HepG2 (cell line): ENCODE measurements around the gene SLC4A8. TPM values are rescaled to one million over a fixed set of nuclear protein-coding genes. Genes with fewer than 3 reads are reported as not detected.

ENCODE experiments used
- ATAC-seq: fragments of 200-7000 bp; cut with Tn5 transposase; 3 replicates; pipeline ENCODE4 v1.9.1; 2020; ENCODE audit warnings: mild to moderate bottlenecking, moderate library complexity
- BruUV-seq: library from RNA; stranded (reverse); fragments of 400-500 nt; replicated peaks from 2 replicates; lab custom pipeline; 2021; lab: Mats Ljungman, UMichigan
- CTCF ChIA-PET: fragments of 300-600 bp; formaldehyde crosslinking; extraction: SDS; loops from one replicate; lab custom pipeline; 2021; ENCODE audit warnings: low total read pairs, inconsistent platforms, low intra/inter-chr PET ratio; lab: Yijun Ruan, JAX
- POLR2A ChIA-PET: fragments of 350-600 bp; sonication (Branson Sonifier 250); formaldehyde crosslinking; loops from one replicate; lab custom pipeline; 2020; ENCODE audit warnings: antibody characterized with exemption, inconsistent platforms; lab: Yijun Ruan, JAX
- DNase-seq: peaks from one replicate; pipeline ENCODE4 v3.0.0-alpha.2; 2015; ENCODE audit warnings: low spot score
- FAIRE-seq: peaks from 3 replicates; lab custom pipeline; 2011; peaks lifted over from hg19 to GRCh38; lab: Jason Lieb, UNC
- H2AFZ ChIP-seq: one replicate; pipeline ENCODE4 v1.6.1; 2011; ENCODE audit warnings: low read length, inconsistent platforms
- H3K27ac ChIP-seq: fragments of 300-600 bp; 3 replicates; pipeline ENCODE4 v1.8.0; 2011; ENCODE audit warnings: mixed run types, mild to moderate bottlenecking, mixed read lengths, low read length, inconsistent platforms; ENCODE audit not compliant: insufficient read depth; ENCODE audit errors: extremely low read length
- H3K27me3 ChIP-seq, 2 experiments: fragments of 200-600 bp in 1 of 2; 2 replicates in 1 of 2; 3 replicates in 1 of 2; pipeline versions ENCODE4 v1.6.0 to v1.8.0; 2011; ENCODE audit warnings: low read length in 2 of 2, mild to moderate bottlenecking in 2 of 2, moderate library complexity in 2 of 2, inconsistent platforms in 1 of 2; ENCODE audit not compliant: insufficient read depth in 2 of 2, control insufficient read depth in 1 of 2
- H3K36me3 ChIP-seq, 2 experiments: fragments of 200-600 bp in 1 of 2; replicated peaks in 1 of 2; 2 replicates in 1 of 2; 3 replicates in 1 of 2; pipeline versions ENCODE4 v1.5.1 to v1.8.0; 2011; ENCODE audit warnings: low read length in 2 of 2, inconsistent platforms in 1 of 2; ENCODE audit not compliant: insufficient read depth in 2 of 2, control insufficient read depth in 1 of 2
- H3K4me1 ChIP-seq: 2 replicates; pipeline ENCODE4 v1.5.1; 2012; ENCODE audit warnings: low read length, inconsistent platforms; ENCODE audit not compliant: insufficient read depth
- H3K4me2 ChIP-seq: 2 replicates; pipeline ENCODE4 v1.6.0; 2011; ENCODE audit warnings: low read depth, low read length, inconsistent platforms
- H3K4me3 ChIP-seq, 3 experiments: fragments of 200-600 bp in 1 of 3; sonication (generic), shearing (Covaris generic) in 1 of 3; replicated peaks in 1 of 3; 2 replicates each; pipeline ENCODE4 v1.5.1; 2011 to 2016; ENCODE audit warnings: low read length in 3 of 3, inconsistent platforms in 2 of 3, low read depth in 2 of 3, mild to moderate bottlenecking in 2 of 3, control low read depth in 1 of 3, mixed read lengths in 1 of 3; ENCODE audit not compliant: insufficient read depth in 1 of 3
- H3K79me2 ChIP-seq: one replicate; pipeline ENCODE4 v1.6.1; 2011; ENCODE audit warnings: low read length, inconsistent platforms; ENCODE audit not compliant: insufficient read depth
- H3K9ac ChIP-seq: 2 replicates; pipeline ENCODE4 v1.6.0; 2011; ENCODE audit warnings: mild to moderate bottlenecking, low read depth, low read length, inconsistent platforms; ENCODE audit not compliant: insufficient read depth
- H3K9me3 ChIP-seq: 2 replicates; pipeline ENCODE4 v1.5.1; 2012; ENCODE audit warnings: mild to moderate bottlenecking, low read length
- H4K20me1 ChIP-seq: 2 replicates; pipeline ENCODE4 v1.6.0; 2011; ENCODE audit warnings: inconsistent platforms, mild to moderate bottlenecking, low read length, moderate library complexity; ENCODE audit not compliant: insufficient read depth
- GZF1 ChIP-seq: sonication (generic); formaldehyde crosslinking; IDR thresholded peaks from 2 replicates; pipeline ENCODE4 v1.5.1; 2020; ENCODE audit warnings: mild to moderate bottlenecking, missing genetic modification reagents
- HOXA7 ChIP-seq: sonication (generic); formaldehyde crosslinking; IDR thresholded peaks from 2 replicates; pipeline ENCODE4 v1.8.1; 2022; ENCODE audit warnings: mild to moderate bottlenecking, missing genetic modification reagents, moderate library complexity
- ISX ChIP-seq: sonication (generic); formaldehyde crosslinking; conservative IDR thresholded peaks from 2 replicates; pipeline ENCODE4 v1.5.0; 2020; ENCODE audit warnings: missing genetic modification reagents
- KMT2B ChIP-seq: IDR thresholded peaks from 2 replicates; pipeline ENCODE4 v1.6.1; 2016; ENCODE audit warnings: missing genetic modification reagents, missing compliant biosample characterization
- PAWR ChIP-seq: sonication (generic); formaldehyde crosslinking; IDR thresholded peaks from 2 replicates; pipeline ENCODE4 v1.4.0; 2020; ENCODE audit warnings: missing genetic modification reagents, mild to moderate bottlenecking, borderline replicate concordance
- RFX3 ChIP-seq: IDR thresholded peaks from 2 replicates; pipeline ENCODE4 v1.6.1; 2016; ENCODE audit warnings: missing biosample characterization, missing genetic modification reagents
- TOE1 ChIP-seq: sonication (generic); formaldehyde crosslinking; IDR thresholded peaks from 2 replicates; pipeline ENCODE4 v1.4.0; 2020; ENCODE audit warnings: mild to moderate bottlenecking, missing genetic modification reagents
- ZNF562 ChIP-seq: sonication (generic); formaldehyde crosslinking; IDR thresholded peaks from 2 replicates; pipeline ENCODE4 v1.8.0; 2022; ENCODE audit warnings: missing genetic modification reagents, borderline replicate concordance
- ZNF816 ChIP-seq: sonication (generic); formaldehyde crosslinking; IDR thresholded peaks from 2 replicates; pipeline ENCODE4 v1.8.0; 2022; ENCODE audit warnings: missing genetic modification reagents, mild to moderate bottlenecking, borderline replicate concordance
- ZSCAN21 ChIP-seq: sonication (generic); formaldehyde crosslinking; IDR thresholded peaks from 2 replicates; pipeline ENCODE4 v1.8.0; 2022; ENCODE audit warnings: mild to moderate bottlenecking, missing genetic modification reagents, moderate library complexity, borderline replicate concordance
- WGBS: methylation state at CpG from one replicate; pipeline ENCODE4 v1.1.6; 2017; ENCODE audit warnings: low lambda C conversion rate; 5-methylcytosine and 5-hydroxymethylcytosine counted together
- in situ Hi-C: cut with HindIII; loops from 2 replicates; pipeline ENCODE4 v1.10.0; 2017; ENCODE audit warnings: low pct_unique_long_range_greater_than_20kb; ENCODE audit not compliant: extremely low pct_ligation_motif_present
- intact Hi-C: fragments of 100-400 bp; cut with micrococcal nuclease; formaldehyde crosslinking; loops from one replicate; pipeline ENCODE4 v1.10.0; 2022; ENCODE audit not compliant: unreplicated experiment
- polyA plus RNA-seq, 8 experiments: library from polyadenylated mRNA; depleted of rRNA in 3 of 8; stranded (reverse) in 7 of 8; unstranded in 1 of 8; fragments of >200 nt; fragmentation: Illumina TruSeq in 4 of 8; extraction: Trizol in 4 of 8; gene quantifications; 2 replicates each; pipeline versions ENCODE4 v1.2.1 to v1.2.3, GENCODE V29; 2011 to 2016; ENCODE audit warnings: low read depth in 4 of 8, missing spikeins in 1 of 8, mixed read lengths in 1 of 8; ENCODE audit not compliant: insufficient read depth in 1 of 8
- total RNA-seq, 5 experiments: library from RNA; depleted of rRNA; stranded (reverse); fragments of >200 nt; fragmentation: Illumina TruSeq; extraction: Trizol; gene quantifications; 2 replicates each; pipeline ENCODE4 v1.2.3, GENCODE V29; 2016; ENCODE audit warnings: low read depth in 1 of 5
- TF ChIP-seq, protein P1 (sequence below): sonication (generic); formaldehyde crosslinking; IDR thresholded peaks from one replicate; pipeline ENCODE4 v1.5.1; 2020; ENCODE audit warnings: mild to moderate bottlenecking, missing genetic modification reagents; ENCODE audit errors: not compliant biosample characterization
- TF ChIP-seq, protein P2 (sequence below): sonication (generic); formaldehyde crosslinking; IDR thresholded peaks from 2 replicates; pipeline ENCODE4 v1.8.1; 2023; ENCODE audit warnings: mild to moderate bottlenecking, moderate library complexity, missing genetic modification reagents

SLC4A8 gene
- total and polyA plus RNA-seq, 2 of the 13 experiments (the other 11 are each of a cell fraction or from before 2014, with no cell fraction given): under 0.01 to 0.07 TPM

DNA sequence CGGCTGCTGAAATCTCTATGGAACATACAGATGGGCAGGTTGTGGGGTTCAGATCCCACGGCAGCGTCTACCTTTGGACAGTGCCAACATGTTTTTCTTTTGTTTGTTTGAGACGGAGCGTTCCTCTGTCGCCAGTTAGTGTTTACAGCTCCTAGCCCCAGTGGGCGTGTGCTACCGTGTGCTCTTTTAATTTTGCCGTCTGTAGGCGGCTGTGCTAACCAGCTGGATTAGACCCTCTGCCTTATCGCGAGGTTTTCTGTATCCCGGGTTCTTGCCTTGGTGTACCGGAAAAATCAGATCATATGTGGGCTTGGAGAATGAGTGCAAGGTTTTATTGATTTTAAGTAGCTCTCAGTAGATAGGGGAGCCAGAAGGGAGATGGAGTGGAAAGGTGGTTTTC is 23.6 kb upstream of the SLC4A8 start:
- Histone ChIP-seq H3K9me3 (no peaks in the 10 kb centered on the region), H3K4me2 (peak overlapping the region; percentile 23; the same call in 1 of the 2 replicates), H3K79me2 (no peaks in the 10 kb centered on the region), H2AFZ (no peak overlapping the region), H3K36me3 (no peaks in the 10 kb centered on the region), H3K9ac (no peak overlapping the region), H4K20me1 (no peaks in the 10 kb centered on the region), H3K27ac (no peak overlapping the region), H3K27me3 (no peaks in the 10 kb centered on the region), H3K4me1 (peaks cover 14% of the 10 kb centered on the region), H3K4me3 (no peak overlapping the region)
- WGBS: 43% methylated on average over 12 of the region's 14 CpGs
- DNase-seq (no peak), ATAC-seq (no peak), FAIRE-seq (no peak)
- in situ Hi-C loops: no loop called here
- CTCF ChIA-PET: no interaction called here
- intact Hi-C loops: no loop called here
- BruUV-seq: no TSS peak
- TF ChIP-seq ZNF562 (CRISPR knock-in tag): no peak
- no peak for TF ChIP-seq RFX3
- TF ChIP-seq ISX (CRISPR knock-in tag): no peak
- no peak for TF ChIP-seq ZNF816 (CRISPR knock-in tag)
- no peak for TF ChIP-seq HOXA7 (CRISPR knock-in tag)
- no peak for TF ChIP-seq TOE1 (CRISPR knock-in tag)
- no peak for TF ChIP-seq GZF1 (CRISPR knock-in tag)
- TF ChIP-seq, protein P1, sequence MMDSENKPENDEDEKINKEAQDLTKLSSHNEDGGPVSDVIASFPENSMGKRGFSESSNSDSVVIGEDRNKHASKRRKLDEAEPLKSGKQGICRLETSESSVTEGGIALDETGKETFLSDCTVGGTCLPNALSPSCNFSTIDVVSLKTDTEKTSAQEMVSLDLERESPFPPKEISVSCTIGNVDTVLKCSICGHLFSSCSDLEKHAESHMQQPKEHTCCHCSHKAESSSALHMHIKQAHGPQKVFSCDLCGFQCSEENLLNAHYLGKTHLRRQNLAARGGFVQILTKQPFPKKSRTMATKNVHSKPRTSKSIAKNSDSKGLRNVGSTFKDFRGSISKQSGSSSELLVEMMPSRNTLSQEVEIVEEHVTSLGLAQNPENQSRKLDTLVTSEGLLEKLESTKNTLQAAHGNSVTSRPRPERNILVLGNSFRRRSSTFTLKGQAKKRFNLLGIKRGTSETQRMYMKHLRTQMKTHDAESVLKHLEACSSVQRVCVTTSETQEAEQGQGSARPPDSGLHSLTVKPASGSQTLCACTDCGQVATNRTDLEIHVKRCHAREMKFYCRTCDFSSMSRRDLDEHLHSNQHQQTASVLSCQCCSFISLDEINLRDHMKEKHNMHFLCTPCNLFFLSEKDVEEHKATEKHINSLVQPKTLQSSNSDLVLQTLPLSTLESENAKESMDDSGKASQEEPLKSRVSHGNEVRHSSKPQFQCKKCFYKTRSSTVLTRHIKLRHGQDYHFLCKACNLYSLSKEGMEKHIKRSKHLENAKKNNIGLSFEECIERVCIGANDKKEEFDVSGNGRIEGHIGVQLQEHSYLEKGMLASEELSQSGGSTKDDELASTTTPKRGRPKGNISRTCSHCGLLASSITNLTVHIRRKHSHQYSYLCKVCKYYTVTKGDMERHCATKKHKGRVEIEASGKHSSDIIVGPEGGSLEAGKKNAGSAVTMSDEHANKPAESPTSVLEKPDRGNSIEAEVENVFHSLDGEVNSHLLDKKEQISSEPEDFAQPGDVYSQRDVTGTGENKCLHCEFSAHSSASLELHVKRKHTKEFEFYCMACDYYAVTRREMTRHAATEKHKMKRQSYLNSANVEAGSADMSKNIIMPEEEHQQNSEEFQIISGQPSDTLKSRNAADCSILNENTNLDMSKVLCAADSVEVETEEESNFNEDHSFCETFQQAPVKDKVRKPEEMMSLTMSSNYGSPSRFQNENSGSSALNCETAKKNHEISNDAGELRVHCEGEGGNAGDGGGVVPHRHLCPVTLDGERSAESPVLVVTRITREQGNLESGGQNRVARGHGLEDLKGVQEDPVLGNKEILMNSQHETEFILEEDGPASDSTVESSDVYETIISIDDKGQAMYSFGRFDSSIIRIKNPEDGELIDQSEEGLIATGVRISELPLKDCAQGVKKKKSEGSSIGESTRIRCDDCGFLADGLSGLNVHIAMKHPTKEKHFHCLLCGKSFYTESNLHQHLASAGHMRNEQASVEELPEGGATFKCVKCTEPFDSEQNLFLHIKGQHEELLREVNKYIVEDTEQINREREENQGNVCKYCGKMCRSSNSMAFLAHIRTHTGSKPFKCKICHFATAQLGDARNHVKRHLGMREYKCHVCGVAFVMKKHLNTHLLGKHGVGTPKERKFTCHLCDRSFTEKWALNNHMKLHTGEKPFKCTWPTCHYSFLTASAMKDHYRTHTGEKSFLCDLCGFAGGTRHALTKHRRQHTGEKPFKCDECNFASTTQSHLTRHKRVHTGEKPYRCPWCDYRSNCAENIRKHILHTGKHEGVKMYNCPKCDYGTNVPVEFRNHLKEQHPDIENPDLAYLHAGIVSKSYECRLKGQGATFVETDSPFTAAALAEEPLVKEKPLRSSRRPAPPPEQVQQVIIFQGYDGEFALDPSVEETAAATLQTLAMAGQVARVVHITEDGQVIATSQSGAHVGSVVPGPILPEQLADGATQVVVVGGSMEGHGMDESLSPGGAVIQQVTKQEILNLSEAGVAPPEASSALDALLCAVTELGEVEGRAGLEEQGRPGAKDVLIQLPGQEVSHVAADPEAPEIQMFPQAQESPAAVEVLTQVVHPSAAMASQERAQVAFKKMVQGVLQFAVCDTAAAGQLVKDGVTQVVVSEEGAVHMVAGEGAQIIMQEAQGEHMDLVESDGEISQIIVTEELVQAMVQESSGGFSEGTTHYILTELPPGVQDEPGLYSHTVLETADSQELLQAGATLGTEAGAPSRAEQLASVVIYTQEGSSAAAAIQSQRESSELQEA (CRISPR knock-in tag): no peak
- TF ChIP-seq ZSCAN21 (CRISPR knock-in tag): no peak
- TF ChIP-seq, protein P2, sequence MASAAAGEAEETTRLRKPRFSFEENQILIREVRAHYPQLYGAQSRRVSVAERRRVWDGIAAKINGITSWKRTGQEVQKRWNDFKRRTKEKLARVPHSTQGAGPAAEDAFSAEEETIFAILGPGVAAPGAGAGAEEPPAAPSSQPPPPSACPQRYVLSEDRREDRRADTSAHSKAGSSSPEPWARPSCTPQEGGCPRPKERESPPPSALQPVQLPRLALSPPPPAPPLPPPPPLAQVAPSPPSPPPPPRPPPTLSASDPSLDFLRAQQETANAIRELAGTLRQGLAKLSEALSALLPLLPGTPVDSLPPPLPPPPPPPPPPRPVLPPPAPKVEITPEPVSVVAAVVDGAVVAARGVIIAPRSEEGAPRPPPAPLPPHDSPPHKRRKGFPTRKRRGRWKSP: no peak
- no peak for TF ChIP-seq KMT2B (CRISPR knock-in tag)
- TF ChIP-seq PAWR (CRISPR knock-in tag): no peak
- POLR2A ChIA-PET: no interaction called here
